Hindlimb muscle (tissue), 1 donor: ENCODE measurements around the gene KCNJ12. TPM values are rescaled to one million over a fixed set of nuclear protein-coding genes. Genes with fewer than 3 reads are reported as not detected.
"Not testable (repeated sequence)": the region's sequence is repeated elsewhere in the genome, so short reads cannot be mapped to it uniquely, and the experiment has no call there.

ENCODE experiments used
- DNase-seq: peaks from one replicate; pipeline ENCODE4 v3.0.0-alpha.2; 2013
- polyA plus RNA-seq: library from polyadenylated mRNA; unstranded; fragments of 120-200 nt; gene quantifications from one replicate; pipeline ENCODE4 v1.2.1, GENCODE V29; 2013; ENCODE audit not compliant: insufficient read length

The KCNJ12 gene
- polyA plus RNA-seq, 1 donor: 17.3 TPM

DNA sequence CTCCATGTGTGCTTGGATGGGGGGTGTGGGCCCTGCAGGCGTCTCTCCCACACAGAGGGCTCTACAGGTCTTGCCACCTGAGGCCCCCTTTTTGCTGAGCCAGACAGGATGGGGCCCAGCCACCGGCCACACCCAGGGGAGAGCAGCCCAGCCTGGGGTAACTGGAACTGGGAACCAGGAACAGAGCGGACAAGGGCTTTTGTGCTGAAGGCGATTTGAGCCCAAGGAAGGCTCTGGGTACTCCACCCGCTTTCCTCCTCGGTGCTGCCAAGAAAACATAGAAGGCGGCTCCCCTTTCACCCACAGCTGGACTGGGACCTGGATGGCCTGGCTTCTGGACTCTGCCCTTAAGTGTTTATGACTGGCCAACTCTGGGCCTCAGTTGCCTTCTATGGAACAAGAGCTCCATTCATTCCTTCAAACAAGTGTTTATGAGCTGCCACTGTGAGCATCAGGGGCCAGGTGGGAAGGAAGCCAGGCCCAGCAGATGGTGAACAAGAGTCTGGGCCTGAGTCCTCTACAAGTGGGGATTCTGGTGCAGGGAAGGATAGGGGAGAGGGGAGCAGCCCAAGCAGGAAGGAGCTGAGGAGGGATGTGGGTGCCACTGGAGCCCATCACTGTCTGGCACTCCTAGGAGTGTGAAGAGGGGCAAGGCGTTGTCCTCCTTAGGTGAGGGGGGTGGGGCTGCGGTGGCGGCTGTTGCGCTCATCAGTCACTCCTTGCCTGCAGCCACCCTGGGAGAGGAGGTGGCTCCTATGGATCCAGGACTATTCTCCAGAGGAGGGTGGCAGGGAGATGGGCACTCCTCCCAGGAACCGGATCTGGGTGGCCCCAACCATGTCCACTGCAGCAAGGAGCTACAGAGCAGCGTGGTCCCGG, 46.4 kb downstream of the KCNJ12 start:
- DNase-seq: not testable (repeated sequence)

DNA sequence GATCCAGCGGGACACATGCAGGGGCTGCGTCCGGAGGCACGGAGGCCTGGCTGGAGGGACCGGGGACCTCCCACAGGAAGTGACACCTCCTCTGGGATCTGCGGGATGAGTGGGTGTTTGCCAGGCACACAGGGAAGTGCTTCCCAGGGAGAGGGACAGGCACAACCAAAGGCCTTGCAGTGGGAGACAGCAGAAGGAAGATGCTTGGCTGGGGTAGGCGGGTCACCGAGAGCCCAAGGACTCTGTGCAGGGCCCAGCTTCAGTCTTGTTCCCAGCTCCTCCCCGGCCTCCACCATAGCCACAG, 47.0 kb downstream of the KCNJ12 start:
- DNase-seq: not testable (repeated sequence)

DNA sequence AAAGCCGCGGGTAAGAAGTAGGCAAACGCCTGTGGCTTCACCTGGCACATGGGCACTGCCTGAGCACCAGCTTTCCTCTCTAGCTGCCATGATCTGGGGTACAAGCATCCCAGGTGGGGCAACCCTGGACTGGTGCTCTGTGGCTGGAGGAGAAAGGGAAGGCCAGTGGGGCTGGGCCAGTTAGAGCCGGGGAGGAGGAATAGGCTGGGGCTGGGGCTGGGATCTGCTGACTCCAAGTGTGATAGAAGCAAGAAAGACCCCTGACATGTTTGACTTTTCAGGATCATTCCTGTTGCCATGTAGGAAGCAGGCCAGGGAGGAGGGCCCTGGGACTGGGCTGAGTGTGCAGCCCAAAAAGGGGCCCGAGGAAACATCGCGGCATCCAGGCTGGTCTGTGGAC, 48.5 kb downstream of the KCNJ12 start:
- not testable (repeated sequence) for DNase-seq

DNA sequence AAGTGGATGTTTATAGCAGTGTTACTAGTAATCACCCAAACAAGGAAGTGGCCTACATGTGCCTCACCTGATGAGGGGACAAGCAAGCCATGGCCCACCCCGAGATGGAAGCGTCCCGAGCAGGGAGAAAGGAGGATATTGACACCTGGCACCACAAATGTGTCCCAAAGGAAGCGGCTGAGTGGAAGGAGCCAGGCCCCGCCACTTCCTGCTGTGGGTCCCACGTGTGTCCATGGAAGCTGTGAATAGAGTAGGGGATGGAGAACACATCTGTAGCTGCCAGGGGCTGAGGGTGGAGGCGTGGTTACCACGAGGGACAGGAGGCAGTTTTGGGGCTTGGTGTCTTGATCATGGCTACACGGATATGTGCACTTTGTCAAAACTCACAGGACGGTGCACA, 49.2 kb downstream of the KCNJ12 start:
- DNase-seq: no peak

DNA sequence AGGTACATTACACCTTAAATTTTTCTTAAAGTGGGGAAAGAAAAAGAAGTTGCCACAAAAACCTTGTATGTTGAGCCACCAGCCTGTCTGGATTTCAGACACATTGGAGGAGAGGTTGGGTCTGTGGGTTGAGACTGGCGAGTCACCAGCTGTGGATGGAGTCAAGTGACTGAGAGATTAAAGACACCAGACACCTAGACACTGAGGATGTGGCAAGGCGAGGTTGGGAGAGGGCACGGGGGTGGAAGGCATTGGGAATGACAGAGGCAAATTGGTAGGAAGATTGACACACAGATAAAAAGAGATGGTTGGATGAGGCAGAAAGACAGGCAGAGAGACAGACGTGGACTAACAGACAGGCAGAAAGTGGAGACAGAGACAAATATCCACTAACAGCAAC, 49.6 kb downstream of the KCNJ12 start:
- DNase-seq: no peak

DNA sequence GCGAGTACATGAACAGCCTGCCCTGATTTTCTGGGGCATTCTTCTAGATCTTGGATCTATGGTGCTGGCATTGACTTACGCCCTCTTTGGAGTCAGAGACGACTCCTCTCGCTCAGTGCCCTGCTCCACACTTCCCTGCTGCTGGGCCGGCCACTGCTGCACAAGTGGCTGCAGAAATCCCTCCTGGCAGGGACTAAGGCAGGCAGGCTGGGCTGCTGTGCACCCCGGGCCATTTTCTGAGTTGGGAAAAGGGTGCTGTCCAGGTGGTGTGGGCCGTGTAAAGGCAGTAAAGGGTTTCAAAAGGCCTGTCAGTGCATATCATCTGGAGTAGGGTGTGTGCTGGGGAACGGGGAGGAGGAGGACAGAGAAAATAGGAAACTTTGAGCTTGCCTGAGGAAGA, 50.1 kb downstream of the KCNJ12 start:
- DNase-seq: not testable (repeated sequence)

DNA sequence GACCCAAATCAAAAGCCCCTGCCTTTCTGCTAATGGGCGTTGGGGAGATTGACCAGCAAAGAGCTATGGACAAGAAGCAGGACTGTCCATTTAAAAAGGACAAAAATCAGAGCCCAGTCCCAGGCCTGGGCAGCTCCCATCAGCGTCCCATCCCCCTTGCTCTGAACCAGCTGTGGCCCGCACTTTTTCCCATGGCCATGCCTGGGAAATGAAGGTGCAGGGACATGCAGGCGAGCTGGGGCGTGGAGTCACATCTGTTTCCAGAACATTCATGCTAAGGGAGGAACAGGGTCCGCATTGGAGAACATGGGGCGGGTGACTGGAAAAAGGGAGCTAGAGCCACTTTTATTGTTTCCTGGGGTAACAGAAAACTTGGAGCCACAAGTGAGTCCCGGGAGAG, 50.7 kb downstream of the KCNJ12 start:
- DNase-seq: not testable (repeated sequence)

DNA sequence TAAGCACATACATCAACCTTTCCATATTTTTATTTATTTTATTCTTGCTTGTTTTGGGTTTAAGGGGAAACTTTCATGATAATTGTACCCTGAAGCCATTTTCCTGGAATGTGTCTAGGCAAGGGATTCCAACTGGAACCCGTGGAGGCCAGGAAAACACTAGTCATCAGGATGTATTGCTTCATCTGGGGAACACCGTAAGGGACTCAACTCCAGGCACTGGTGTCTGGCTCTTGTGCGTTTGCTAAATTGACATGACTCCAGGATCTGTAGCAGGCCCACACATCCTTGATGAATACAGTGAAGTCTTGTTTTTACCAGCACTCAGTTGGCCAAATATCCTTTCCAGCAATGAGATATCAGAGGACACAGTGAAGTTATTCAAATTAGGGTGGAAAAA, 51.6 kb downstream of the KCNJ12 start:
- DNase-seq: not testable (repeated sequence)

DNA sequence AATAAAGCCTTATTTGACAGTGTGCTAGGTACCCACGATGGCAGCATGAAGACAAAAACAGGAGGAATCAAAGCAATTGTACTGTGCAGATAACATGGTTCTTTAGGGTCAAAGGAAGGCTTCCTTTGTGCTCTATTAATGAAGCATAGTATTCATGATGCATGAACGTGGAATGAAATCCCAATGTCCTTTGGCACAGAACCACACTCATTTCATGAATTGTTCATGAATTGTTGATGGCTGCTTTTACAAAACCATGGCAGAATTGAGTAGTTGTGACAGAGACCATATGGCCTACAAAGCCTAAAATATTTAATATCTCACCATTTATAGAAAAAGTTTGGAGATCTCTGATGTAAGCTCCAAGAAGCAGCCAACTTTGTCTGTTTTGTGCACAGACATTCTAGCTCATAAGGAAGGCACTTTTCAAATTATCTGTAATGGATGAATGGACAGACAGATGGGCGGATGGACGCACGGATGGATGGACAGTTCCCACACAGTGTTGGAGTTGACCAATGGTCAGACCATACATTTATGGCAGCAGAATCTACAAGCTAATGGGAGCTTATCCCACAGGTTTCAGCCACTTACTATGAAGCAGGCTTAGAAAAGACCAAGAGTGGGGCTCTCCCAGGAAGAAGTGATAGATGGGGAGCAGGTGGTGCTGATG, 52.7 kb downstream of the KCNJ12 start:
- not testable (repeated sequence) for DNase-seq

DNA sequence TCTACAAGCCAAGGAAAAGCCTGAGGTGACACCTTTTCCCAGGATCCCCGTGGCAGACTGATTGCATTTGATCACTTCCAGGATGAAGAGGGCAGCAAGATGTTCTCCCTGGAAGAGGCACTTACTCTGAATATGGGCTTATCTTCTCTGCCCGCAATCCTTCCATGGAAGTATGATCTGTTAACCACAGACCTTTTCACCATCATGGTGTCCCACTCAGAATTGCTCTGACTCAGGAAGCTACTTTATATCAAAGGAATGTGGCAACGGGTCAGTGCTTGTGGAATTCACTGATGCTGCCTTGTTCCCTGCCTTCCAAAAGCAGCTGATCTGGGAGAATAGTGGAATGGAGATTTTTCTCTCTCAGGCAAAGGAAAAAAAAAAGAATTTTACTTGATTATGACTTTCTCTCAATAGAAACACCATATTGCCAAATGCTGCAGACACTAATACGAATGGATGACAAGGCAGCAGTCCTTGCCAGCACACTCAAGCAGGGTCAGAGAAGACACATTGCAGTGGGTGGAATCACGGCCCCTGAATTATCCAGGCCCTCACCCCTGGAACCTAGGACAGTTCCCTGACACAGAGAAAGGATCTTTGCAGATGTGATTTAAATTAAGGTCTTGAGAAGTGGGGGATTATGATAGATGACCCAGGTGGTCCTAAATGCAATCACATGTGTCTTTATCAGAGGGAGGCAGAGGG, 53.9 kb downstream of the KCNJ12 start:
- DNase-seq: not testable (repeated sequence)

DNA sequence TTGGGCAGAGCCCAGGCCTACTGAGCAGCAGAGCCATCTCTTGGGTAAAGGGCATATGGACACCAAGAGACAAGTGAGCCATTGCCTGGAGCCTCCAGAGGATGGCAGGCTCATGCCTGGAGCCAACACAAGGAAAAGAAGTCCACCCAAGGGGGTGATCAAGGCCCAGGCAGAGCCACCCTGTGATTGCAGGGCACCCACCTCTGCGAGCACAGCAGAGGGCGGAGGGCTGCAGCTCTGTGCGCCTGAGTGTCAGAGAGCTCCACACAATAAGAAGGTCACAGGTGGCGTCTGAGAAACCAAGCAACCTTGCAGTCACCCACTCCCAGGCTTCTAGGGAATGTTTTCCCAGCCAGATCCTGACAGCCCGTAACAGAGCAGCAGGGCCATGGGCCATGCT, 57.8 kb downstream of the KCNJ12 start:
- not testable (repeated sequence) for DNase-seq

DNA sequence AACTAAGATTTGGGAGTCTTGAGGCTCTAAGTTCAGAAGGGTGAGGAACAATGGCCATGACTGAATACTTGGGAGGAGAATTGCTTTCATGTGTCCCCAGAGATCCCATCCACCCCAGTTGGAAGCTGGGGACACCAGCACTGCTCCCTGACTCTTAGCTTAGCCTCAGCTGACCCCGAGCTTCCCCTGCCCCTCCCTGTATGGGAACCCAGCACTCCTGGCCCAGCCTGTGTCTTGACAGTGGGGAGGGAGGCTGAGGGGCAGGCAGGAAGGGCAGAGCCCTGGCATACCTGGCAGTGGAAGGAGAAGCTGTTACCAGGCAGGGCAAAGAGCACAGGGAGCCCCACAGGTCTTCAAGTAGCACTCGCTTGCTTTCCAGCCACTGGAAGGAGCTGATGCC, 58.8 kb downstream of the KCNJ12 start:
- DNase-seq: not testable (repeated sequence)

DNA sequence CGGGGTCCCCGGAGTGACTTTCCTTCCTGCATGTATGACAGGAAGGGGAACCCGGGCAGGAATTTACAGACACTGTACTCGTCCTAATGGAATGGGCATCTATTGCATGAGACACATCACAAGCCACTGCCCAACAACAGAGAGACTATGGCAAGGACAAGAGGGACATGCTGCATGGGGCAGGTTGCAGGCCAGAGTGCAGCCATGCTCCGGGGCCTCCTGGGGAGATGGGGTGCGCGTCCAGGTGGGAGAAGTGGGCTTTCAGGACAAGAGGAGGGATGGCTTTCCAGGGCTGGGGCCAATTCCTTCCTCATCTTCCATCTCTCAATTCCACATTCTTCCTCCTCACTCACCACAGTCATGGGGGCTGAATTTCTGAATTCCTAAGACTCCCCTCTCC, 60.3 kb downstream of the KCNJ12 start:
- DNase-seq: not testable (repeated sequence)

DNA sequence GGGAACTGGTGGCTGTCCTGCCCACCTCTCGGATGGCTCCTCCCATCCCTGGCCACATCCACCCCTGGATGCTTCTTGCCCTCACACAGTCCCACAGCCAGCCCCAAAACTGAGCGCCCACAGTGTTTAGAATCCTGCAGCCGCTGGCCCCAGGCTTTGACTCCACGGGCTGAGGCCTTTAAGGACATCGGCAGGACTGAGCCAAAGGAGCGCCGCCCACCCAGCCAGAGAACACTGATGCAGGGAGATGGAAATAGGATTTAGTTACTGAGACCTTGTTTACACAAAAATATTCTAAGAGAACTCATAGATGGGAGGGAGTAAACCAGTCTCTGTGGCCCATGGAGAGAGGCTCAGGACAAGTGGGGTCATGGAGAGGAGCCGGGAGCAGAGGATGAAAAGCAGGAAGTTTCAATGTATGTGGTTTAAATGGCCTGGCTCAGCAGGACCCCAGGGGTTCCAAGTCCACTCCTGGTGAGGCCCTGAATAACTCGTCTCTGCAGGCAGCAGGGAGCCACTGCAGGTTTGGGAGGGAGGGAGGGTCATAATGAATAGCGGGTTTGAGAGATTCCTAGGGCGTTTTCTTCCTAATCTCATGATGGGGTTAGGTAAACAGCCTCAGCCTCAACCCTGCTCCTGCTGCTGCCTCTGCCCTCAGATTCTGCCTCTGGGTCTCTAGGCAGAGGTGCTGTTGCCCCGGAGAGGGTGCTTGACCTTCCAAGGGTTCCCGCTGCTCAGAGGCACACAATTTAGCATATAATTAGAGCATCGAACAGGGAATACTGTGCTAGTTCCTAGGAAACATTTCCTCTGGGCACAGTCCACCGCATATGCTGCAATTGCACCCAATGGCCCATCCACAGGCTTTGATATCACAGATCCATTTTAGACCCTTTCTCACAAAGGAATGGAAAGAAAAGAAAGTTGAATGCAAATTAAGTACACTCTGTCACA, 61.0 kb downstream of the KCNJ12 start:
- not testable (repeated sequence) for DNase-seq

DNA sequence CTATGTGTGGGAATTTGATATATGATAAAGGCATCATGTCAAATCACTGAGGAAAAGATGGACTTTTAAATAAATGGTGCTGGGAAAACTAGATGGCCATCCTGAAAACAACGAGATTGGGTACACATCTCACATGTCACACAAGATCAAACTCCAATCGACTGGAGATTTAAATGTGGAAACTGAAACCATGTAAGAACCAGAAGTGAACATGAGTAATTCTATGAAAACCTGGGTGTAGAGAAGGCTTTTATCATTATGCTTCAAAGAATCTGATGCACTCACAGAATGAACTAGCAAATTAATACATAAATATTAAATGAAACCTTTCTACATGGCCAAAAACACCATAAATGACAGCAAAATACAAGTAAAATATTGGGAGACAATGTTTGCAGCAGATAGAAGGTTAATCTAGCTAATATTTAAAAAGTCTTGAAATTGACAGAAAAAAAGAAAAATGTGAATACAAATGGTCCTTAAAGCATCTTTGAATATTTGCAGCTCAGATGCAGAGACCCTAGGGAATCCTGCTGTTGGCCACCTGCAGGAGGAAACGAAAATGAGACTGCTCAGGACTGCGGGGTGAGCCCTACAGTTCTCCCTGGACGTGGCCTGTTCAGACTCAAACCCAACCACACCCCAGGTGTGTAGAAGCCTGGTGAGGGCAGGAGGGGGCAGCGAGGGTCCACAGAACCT, 62.3 kb downstream of the KCNJ12 start:
- DNase-seq: not testable (repeated sequence)

DNA sequence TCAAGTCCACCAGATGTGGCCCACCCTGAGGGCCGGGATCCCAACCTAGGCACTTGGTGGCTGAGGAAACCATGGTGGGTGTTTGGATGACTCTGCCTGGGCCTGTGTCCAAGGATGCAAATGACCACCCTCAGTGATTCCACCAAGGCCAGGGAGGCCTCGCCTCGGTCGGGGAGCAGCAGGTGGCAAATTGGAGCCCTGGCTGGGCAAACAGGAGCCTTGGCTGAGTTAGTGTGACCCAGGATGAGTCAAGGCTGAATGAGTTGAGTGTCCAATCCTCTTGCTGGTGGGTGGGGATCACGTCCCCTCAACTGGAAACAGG, 62.8 kb downstream of the KCNJ12 start:
- DNase-seq: not testable (repeated sequence)

DNA sequence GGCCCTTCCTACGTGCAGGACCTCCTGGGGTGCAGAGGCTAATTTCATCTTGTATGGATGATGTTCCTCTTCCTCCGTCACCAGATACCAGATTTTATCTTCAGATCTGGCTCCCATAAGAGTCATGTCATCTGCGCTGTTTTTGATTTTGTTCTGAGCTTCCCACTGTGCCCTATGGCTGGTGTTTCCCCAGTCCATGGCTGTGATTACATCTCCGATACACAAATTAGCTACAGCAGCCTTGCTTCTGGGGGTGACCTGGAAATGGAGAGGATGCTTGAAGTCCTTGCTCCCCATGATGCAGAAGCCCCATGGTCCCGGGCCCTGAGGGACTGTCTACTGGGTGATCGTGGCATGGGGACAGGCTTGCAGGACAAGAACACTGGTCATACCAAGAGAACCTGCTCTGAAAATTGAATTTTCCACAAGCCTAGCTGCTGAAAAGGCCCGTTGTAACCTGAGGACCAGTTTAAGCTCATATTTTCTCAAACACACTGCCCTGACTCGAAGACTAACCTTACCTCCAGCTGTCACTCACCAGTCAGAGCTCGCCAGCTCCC, 69.0 kb downstream of the KCNJ12 start:
- DNase-seq: no peak

DNA sequence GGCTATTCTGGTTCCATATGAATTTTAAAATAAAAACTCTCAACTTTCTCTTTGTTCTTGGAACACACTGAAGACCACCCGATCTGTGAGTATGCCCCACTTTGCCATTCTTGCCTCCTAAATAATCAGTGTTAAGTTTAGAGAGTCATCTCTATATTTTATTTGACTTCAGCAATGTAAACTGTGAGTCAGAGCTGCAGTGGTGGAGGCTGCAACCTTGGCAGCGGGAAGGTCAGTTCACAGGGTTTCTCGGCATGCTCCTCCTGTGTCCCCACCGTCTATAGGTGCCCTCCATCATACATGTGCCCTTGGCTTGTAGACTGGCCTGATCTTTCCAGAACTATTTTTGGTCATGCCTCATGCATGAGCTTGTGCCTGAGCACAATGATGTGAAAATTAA, 71.4 kb downstream of the KCNJ12 start:
- not testable (repeated sequence) for DNase-seq

DNA sequence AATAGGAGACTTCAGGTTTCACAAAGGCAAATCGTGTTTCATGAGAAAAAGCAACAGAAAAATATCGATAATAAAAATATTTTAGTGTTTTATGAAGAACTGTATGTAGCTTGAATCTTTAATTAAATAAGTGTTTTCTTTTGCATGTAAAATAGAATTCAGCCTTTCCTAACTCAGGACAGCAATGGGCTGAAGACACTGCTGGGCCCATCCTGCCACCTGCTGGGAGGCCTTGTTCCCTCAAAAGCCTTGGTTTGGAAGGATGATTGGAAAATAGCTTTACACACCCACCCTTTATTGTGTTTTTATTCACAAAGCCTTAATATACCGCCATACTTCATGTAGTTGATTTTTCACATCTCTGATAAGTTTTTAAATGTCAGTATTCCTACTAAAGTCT, 73.7 kb downstream of the KCNJ12 start:
- DNase-seq: not testable (repeated sequence)

DNA sequence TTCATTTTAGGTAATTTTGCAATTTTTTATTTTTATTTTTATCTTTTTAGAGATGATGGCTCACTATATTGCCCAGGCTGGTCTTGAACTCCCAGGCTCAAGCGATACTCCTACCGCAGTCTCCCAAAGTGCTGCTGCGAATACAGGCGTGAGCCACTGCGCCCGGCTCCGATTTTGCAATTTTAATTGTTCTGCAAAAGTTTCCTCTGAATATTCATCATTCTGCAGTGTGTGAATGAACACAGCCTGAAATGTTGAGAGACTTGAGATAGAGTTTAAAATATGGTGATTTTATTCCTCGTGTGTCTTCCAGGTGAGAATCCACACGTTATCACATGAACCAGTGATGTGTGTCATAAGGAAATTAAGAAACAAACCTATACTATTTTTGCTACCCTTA, 75.8 kb downstream of the KCNJ12 start:
- DNase-seq: no peak

DNA sequence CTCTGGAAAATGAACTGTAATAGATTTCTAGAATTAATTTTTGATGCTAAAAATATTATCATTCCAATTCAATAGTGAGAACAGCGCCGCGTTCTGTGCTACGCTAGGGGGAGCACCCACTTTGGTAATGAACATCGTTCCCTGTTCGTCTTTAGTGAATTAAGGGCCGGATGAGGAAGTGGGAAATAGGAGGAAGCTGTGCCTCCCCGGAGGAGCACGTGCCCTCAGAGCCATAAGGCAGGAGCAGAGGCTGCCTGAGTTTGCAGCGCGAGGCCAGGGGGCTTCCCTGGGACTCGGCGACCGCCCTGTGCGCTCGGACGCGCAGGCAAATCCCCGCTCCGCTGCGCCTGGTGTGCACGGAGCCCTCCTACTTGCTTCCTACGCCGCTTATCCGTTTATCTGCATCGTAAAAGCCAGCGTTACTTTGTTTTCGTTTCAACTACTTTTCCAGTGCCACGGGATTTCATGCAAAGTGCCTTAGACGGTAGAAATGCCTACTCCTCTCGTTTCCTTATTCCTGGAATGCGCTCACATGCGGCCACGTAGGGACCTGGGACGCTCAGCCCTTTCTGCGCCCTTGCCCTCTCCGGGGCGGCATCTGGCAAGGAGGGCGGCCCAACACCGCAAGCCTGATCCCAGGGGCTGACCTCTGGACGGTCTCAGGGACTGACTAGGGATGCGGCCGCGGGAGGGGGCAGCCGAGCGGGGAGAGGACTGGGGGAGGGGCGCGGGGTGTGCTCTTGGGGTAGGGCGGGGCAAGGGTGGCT, 76.4 kb downstream of the KCNJ12 start:
- DNase-seq: peak; percentile 75
